GM19395 (cell line): ENCODE measurements around the gene FIZ1.
A peak's percentile ranks its signal among the peaks of the same experiment; 100 is the strongest.

Experiments used
- ATAC-seq: cut with Tn5 transposase; IDR thresholded peaks from one replicate; pipeline ENCODE4 v1.9.1; 2021; ENCODE audit warnings: mild to moderate bottlenecking, moderate library complexity; ENCODE audit not compliant: unreplicated experiment

Gene FIZ1, protein sequence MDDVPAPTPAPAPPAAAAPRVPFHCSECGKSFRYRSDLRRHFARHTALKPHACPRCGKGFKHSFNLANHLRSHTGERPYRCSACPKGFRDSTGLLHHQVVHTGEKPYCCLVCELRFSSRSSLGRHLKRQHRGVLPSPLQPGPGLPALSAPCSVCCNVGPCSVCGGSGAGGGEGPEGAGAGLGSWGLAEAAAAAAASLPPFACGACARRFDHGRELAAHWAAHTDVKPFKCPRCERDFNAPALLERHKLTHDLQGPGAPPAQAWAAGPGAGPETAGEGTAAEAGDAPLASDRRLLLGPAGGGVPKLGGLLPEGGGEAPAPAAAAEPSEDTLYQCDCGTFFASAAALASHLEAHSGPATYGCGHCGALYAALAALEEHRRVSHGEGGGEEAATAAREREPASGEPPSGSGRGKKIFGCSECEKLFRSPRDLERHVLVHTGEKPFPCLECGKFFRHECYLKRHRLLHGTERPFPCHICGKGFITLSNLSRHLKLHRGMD

DNA sequence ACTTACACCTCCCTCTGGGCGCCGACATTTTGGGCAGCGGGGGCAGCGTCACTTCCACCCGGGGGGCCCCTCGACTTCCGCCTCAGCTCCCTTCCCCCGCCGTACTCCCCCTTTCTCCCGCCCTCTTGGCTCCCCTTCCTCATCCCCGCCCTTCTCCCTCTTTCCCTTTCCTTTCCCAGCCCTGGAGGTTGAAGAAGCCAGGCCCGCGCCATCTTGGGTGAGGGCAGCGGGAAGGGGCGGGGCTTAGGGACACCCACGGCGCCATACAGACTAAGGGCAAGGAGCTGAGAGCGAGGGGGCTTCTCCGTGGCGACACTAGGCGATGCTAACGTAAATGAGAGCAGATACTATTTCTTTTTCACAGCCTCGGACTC is at the start of gene FIZ1:
Gene FIZ1, minus strand, starts transcription at position 50 of the 374 bp plus-strand sequence. CDS start 1,652 bp downstream, outside the sequence.
- peak; percentile 65 for ATAC-seq

DNA sequence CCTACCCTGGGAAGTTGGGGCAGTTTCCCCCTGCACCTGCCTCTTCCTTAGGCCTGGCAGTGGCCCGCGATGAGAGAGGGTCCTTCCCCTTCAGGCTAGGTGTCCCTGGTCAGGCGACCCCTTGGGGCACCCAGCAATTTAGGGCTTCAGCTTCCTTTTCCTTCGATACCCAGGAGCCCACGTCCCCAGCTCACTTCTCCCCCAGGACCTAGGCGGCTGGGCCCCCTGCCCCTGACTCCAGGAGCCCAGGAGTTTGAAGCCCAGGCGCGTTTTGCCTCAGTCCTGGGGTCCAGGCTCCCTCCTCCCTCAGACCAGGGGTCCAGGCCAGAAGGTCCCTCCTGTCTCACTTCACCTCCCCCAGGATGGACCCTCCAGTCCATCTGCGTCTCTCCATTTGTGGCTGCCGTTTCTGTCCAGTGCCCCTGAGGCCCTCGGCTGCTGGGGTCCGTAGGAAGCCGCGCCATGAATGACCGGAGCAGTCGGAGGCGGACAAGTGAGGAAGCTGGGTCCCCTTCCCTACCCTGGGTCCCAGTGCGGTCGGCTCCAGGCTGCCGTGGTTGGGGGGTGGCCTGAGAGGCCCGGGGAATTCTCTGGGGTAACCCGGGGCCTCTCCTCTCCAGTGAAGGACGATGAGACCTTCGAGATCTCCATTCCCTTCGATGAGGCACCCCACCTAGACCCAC is 49.4 kb upstream of the FIZ1 start:
- ATAC-seq = no peak

DNA sequence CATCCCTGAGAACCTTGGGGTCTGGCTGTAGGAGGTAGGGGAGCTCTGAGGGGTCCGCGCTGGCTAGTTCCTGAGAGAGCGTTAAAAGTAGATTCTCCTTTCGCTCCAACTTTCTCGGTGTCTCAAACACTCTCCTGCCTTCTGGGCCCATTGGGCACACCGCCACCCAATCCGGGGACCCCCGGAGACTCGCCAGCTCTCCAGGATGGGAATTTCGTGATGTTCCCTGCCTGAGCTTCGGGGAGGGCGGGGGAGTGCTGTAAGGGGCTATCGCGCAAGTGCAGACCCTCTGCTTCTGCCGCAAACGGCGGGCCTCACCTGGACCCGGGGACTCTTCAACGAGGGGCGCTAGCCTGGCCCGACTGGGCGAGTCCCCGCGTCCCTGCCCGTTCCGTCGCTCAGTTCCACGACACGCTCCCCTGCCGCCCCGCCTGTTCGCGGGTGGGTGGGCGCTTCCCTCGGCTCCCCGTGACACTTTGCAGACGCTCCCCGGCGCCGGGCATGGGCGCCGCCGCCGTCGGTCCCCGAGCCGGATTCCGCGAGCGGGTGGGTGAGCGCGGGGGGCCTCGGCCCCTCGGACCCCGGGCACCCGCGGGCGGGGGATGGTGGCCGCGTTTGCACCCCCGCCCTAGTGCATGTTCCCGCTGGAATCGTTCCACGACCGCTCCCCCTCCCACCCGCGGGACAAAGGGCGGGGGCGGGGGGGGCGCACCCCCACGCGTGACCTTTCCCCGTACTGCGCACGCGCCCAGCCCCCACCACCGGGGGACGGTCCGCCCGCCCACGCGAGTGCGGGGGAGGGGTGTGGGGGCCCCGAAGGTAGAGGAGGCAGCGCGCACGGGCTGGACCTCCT is 48.6 kb upstream of the FIZ1 start, which contains the start of gene CCDC106:
Gene CCDC106, plus strand, starts transcription at position 481 of the 853 bp plus-strand sequence. CDS start 835 bp downstream, outside the sequence.
- no peak for ATAC-seq

DNA sequence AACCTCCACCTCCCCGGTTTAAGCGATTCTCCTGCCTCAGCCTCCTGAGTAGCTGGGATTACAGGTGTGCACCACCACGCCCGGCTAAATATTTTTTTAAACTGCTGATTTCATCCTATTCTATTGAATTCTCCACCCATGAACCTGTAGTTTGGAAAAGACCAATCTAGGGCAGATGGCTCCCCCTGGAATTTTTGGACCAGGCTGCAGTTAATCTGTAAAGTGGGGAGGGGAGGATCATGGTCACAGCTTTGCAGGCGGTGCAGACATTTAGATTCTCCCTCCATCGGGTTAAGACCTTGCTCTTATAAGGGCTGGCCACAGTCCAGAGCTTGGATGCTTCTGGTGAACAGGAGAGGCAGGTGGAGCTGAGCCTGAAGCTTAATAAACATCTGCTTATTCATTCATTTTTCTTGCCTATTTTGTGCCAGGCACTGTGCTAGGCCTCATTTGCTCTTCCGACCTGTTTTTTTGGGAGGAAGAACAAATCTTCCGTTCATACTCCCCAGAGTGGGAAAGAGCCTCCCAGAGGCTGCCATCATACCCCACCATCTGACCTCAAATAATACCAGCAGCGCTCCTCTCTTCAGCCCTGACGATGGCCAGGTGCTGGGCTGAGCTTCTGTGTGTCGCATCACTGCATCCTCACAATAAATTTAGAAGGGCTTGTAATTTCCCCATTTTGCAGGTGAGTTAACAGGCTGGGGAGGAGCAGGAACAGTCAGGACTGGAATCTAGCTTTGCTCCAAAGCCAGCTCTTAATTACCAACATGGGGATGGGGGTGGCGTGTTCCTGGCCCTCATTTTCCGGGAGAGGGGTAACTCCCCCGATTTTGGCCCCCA is 47.8 kb upstream of the FIZ1 start:
- no peak for ATAC-seq

DNA sequence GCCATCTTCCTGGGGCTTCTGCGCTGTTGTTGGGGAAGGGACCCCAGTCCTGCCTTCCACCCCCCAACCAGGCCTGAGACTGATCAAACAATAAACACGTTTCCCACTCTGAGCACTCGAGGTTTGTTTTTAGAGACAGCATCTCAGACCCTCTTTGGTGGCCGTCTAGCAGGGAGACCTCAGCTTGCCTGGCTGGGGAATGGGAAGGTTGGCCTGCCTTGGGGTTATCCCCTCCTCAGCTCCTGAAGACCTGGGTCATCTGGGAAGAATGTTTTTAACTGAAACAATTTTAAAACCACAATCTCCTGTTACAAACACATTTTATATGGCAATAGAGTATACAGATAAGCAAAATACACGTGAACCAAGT is 46.2 kb upstream of the FIZ1 start:
- no peak for ATAC-seq

DNA sequence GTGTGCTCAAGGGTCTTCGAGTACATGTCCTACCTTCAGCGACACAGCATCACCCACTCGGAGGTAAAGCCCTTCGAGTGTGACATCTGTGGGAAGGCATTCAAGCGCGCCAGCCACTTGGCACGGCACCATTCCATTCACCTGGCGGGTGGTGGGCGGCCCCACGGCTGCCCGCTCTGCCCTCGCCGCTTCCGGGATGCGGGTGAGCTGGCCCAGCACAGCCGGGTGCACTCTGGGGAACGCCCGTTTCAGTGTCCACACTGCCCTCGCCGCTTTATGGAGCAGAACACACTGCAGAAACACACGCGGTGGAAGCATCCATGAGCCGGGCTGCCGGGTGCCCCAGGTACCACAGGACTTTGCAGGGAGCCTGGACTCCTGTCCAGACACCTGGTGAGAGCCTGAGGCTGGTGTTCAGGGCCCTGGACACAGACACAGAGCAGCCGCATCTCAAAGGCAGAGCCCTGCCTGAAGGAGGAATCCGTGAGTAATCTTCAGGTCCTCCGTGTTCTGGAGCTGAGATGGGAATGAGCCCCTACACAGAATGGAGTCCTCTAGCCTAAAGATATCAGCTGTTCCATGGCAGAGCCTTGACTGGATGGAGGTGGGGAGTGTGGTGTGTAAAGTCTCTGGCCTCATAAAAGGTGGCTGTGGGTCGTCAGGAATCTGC is 45.7 kb upstream of the FIZ1 start:
- no peak for ATAC-seq

DNA sequence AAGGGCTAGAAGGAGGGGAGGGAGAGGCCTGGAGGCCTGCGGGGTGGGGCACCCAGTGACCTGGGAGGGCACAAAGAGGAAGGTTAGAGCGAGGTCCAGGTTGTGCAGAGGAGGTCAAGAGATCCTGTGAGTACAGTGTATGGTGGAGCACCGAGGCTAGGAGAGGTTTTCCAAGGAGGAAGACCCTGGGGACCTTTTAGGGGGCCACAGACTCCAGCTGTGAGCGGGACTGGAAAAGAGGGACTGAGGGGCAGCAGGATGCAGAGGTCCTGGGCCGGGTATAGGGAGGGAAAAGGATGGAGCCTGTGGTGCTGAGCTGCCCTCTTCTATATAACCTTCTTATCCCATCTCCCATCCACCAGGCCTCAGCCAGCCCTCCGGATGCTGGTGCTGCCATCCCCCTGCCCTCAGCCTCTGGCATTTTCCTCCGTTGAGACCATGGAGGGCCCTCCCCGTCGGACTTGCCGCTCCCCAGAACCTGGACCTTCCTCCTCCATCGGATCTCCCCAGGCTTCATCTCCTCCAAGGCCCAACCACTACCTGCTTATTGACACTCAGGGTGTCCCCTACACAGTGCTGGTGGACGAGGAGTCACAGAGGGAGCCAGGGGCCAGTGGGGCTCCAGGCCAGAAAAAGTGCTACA is 45.0 kb upstream of the FIZ1 start:
- ATAC-seq = no peak

DNA sequence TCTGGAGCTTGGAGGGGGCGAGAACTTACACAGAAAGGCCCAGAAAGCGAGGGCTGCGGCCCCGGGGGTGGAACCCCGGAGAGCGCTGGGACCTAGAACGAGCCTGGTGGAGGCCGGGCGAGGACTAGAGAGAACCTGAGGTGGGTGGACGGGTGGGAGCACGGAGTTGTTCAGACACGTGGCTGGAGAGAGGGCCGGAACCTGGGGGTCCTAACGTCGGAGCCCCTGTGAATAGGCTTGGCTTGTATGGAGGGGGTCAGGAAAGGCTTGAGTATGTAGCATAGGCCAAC is 44.5 kb upstream of the FIZ1 start:
- no peak for ATAC-seq

DNA sequence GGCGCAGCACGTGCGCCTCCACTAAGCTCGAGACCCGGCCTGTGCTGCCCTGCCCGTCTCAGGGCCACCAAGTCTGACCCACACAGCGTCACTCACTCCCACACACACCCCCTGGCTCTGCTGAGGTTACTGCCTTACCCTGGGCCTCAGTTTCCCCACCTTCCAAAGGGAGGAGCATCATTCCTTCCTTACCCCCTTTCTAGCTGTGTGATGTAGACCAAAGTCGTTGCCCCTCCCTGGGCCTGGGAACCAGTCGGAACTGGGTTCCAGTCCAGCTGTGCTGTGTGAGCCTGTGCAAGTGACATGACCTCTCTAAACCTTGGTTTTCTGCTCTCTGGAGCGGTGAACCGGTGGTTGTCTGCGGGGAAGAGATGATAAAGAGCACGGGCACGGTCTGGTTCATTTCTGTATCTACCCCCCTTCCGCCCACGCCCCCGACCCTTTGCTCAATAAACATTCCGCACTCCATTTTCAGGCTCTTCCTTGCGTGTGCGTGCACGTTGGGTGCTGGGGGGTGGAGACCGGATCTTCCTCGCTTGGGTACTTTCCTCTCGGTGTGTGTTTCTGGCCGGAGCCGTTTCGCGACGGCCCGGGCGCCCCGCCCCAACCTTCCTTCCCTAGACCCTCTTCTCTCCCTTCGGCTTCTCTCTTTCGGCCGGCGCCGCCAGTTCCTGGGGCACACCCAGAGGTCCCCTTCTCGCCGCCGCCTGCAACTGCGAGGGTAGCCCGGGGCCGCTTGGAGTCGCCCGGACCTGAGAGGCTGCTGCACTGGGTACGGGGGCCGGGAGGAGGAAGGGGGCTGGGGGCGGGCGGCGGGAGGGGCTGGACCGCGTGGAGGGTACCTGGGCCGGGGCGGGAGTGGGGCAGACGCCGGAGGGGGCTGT is 43.9 kb upstream of the FIZ1 start, which contains the start of gene ZNF581:
Gene ZNF581, plus strand, starts transcription at position 647 of the 884 bp plus-strand sequence. CDS start 923 bp downstream, outside the sequence.
- peak; percentile 33 for ATAC-seq

DNA sequence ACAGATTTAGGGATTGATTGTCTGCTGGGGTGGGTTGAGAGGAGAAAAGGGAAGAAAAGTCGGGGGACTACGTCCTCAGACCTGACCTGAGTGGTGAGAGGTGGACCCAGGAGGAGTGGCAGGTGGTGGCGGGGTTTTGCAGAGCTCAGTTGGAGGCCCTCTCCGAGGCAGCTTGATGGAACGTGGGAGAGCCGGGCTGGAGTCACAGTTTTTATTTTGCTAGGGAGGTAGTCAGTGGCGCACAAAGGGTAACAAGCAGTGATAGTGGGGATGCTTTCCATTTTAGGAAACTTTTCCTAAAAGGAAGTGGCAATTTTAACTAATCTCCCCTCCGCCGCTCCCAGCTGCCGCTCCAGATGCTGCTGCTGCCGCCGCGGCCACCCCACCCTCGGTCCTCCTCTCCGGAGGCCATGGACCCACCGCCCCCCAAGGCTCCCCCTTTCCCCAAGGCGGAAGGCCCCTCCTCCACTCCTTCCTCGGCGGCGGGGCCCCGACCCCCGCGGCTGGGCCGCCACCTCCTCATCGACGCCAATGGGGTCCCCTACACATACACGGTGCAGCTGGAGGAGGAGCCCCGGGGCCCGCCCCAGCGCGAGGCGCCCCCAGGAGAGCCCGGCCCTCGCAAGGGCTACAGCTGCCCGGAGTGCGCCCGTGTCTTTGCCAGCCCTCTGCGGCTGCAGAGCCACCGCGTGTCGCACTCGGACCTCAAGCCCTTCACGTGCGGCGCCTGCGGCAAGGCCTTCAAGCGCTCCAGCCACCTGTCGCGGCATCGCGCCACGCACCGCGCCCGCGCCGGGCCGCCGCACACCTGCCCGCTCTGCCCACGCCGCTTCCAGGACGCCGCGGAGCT is 43.1 kb upstream of the FIZ1 start:
- no peak for ATAC-seq

DNA sequence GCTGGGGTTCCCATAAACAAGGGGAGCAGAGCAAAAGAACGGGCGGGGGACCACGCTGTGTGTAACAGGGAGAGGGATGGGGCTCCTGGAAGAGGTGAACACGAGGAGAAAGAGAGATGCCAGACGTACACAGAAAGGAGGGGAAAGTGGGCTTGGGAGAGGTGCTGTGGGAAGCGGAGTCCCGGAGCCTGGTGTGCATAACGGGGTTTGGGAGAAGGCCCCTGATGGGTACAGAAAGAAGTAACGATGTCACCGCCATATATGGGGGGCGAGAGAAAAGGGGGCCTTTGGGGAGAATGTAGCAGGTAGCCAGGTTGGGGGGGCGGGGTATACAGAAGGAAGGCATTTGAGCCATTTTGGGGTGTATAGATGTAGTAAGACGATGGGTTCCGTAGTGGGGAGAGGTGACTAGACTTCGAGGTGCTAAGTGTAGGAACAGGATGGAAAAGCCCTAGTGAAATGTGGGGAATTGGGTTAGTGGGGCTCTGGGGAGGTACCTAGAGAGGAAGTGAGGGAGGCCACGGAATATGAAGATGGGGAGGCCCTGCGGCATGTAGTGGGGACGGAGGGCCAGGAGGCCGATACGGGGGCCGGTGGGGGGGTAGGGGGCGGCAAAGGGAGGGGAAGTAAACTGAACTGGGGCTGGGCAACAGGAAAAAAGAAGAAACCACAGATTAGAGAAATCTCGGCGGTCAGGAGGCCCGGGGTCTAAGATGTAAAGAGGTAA is 42.3 kb upstream of the FIZ1 start:
- ATAC-seq = no peak

DNA sequence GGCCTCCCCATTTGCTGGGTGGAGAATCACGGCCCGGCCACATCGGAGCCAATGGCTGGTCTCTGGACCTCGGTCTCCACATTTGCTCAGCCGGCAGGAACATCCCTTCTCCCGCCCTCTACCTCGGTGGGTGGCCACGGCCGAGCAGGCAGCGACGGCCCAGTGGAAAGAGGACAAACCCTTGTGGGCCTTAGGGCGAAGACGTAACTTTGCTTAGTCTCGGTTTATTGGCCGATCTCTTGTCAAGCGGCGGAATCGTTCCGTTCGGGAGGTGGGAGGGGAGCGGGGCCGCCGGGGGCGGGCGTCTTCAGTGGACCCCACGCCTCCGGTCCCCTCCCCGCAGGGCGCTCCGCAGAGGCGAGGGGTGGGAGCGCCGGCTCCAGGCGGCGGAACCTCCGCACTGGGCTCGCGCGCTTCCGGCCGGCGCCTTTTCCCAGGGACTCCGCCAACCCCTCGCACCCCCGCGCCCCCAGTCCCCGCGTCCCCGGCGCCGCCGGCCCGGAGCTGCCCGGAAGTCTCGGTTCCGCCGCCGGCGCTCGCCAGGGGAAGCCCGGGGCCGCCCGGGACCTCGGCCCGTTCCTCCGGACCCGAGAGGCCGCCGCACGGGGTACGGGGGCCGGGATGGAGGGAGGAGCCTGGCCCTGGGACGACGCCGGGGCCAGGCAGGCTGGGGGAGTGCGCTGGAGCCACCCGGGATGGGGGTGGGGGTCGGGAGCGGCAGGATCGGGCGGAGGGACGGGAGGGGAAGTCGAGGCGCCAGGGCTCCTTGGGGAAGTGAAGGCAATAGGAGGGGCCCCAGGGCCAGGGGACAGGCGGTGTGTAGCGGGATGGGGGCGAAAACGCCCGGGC is 41.5 kb upstream of the FIZ1 start, which contains the start of gene ZNF580:
Gene ZNF580, plus strand, starts transcription at position 426 of the 849 bp plus-strand sequence. CDS start 1,507 bp downstream, outside the sequence.
- ATAC-seq = no peak

DNA sequence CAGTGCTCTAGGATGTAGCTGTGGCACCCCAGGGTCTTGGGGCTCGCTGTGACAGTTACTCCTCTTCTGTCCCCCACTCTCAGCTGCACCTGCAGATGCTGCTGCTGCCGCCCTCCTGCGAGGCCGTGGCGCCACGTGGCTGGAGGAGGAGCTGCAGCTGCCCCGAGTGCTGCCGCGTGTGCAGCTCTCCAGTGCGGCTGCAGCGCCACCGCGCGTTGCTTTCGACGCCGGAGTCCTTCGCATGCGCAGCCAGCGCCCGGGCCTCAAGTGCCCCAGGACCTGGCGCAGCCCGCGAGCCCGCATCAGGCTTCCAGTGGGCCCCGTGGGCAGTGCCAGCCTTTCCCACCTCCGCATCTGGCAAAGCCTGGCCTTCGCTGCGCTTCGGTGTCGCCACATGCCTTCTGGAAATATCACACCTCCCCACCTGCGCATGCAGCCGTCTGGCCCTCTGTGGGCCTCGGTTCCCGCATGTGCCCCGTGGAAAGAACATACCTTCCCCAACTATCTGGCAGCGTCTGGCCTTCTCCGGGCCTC is 40.8 kb upstream of the FIZ1 start:
- no peak for ATAC-seq

DNA sequence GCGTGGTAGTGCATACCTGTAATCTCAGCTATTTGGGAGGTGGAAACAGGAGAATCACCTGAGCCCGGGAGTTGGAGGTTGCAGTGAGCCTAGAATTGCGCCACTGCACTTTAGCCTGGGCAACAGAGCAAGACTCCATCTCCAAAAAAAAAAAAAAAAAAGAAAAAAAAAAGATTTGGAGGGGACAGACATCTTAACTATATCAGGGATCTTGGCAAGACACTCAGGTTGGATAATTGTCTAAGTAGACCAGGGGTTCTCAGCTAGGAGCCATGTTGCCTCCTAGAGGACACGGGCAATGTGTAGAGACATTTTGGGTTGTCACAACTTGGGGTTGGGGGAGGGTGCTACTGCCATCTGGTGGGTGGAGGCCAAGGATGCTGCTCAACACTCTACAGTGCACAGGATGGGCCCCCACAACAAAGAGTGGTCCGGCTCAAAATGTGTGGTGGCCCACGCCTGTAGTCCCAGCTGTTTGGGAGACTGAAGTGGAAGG is 39.6 kb upstream of the FIZ1 start:
- ATAC-seq = no peak

DNA sequence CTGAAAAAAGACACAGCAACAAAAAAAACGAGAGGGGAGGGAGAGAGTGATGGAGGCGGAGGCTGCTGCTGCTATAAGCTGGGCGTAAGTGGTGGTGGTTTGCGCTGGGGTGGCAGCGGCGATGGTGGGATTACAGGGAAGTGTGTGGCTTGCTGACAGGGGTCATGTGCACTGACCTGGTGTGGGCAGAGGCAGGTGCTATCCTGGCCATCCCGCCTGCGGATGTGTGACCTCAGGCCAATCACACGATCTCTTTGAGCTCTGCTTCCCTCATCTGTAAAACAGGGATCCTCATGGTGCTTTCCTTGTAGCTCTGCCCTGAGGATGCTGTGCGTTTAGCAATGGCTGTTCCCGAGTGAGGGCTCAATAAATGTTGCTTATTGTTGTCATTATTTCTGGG is 38.2 kb upstream of the FIZ1 start:
- no peak for ATAC-seq
